ENCODE measurements around the gene TBC1D9. TPM values are rescaled to one million over a fixed set of nuclear protein-coding genes. Genes with fewer than 3 reads are reported as not detected.

TBC1D9 gene
- total and polyA plus RNA-seq, 5 donors from 2014 or later: 0.03 to 0.30 (median 0.20) TPM; not detected in 2

DNA sequence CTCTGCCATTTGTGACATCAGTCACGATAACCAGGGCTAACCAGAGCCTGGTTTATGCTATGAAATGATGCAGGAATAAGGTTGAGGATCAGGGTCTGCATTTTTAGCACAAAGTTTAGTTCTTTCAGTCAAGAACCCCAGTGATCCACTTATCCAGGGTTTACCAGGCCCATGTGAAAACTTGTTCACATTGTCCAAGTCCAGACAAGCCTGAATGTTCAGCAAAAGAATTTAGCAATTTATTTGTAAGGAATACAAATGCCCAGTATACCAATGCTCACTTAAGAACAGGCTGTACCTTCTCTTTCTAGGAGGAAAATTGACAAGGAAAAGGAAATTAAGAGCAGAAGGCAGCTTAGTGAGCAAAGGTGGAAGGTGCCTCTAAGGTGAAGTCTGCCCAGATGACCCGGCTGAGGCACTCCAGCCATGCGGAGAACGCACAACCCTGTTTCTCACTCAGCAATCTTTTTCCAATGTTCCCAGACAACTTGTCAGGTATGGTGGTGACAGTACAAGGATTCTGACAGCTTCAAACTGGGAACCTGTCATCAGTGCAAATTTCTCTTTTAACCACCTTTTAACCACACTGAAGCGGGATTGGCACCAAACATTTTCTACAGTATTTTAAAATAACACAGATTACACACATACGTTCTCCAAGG is 54.0 kb downstream of the TBC1D9 start:
- Mint-ChIP-seq H3K9me3 (no peaks in the 10 kb centered on the region), H3K27ac (no peak overlapping the region), H3K27me3 (no peaks in the 10 kb centered on the region), H3K4me1 (no peaks in the 10 kb centered on the region), H3K36me3 (no peaks in the 10 kb centered on the region), H3K4me3 (no peak overlapping the region)
- Histone ChIP-seq H3K4me1 (ENCODE audit: control insufficient read depth, insufficient read depth, low read length, poor library complexity, severe bottlenecking) (no peaks in the 10 kb centered on the region), H3K27me3 (ENCODE audit: control insufficient read depth, insufficient read depth, low read length) (no peaks in the 10 kb centered on the region), H3K27ac (ENCODE audit: insufficient read depth, low read length, poor library complexity, severe bottlenecking) (no peak overlapping the region), H3K4me3 (ENCODE audit: low read depth, low read length) (no peak overlapping the region), H3K36me3 (ENCODE audit: control insufficient read depth, insufficient read depth, low read length) (no peaks in the 10 kb centered on the region), H3K9me3 (ENCODE audit: control insufficient read depth in 2 of 2, low read length in 2 of 2) (no peaks in the 10 kb centered on the region)
- ATAC-seq (ENCODE audit: low read depth in 2 of 2) (no peak), DNase-seq (no peak)

DNA sequence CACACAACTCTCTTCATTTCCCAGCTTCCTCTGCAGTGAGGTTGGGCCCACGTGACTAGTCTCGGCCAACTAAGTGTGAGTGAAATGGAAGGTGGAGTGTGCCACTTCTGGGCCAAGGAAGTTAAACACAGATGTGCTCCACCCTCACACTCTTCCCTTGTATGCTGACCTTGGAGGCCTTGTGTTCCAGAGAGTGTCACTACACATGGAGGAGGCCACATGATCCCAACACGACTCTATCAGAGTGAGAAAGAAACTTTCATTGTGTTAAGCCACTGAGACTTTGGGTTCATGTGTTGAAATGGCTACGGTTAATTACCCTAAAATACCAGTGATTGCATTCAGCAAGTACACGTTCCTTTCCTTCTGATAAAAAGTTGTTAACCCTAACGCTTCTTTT is 55.1 kb downstream of the TBC1D9 start:
- no peaks in the 10 kb centered on the region for H3K9me3 Mint-ChIP-seq
- no peak overlapping the region for H3K4me3 Mint-ChIP-seq
- Histone ChIP-seq H3K9me3 (ENCODE audit: control insufficient read depth in 2 of 2, low read length in 2 of 2) (no peaks in the 10 kb centered on the region), H3K4me3 (ENCODE audit: low read depth, low read length) (no peak overlapping the region), H3K27me3 (ENCODE audit: control insufficient read depth, insufficient read depth, low read length) (no peaks in the 10 kb centered on the region), H3K36me3 (ENCODE audit: control insufficient read depth, insufficient read depth, low read length) (no peaks in the 10 kb centered on the region), H3K27ac (ENCODE audit: insufficient read depth, low read length, poor library complexity, severe bottlenecking) (no peak overlapping the region), H3K4me1 (ENCODE audit: control insufficient read depth, insufficient read depth, low read length, poor library complexity, severe bottlenecking) (no peaks in the 10 kb centered on the region)
- H3K4me1 Mint-ChIP-seq: no peaks in the 10 kb centered on the region
- H3K27ac Mint-ChIP-seq: no peak overlapping the region
- ATAC-seq (ENCODE audit: low read depth in 2 of 2) (no peak), DNase-seq (no peak)
- no peaks in the 10 kb centered on the region for H3K27me3 Mint-ChIP-seq
- H3K36me3 Mint-ChIP-seq: no peaks in the 10 kb centered on the region

DNA sequence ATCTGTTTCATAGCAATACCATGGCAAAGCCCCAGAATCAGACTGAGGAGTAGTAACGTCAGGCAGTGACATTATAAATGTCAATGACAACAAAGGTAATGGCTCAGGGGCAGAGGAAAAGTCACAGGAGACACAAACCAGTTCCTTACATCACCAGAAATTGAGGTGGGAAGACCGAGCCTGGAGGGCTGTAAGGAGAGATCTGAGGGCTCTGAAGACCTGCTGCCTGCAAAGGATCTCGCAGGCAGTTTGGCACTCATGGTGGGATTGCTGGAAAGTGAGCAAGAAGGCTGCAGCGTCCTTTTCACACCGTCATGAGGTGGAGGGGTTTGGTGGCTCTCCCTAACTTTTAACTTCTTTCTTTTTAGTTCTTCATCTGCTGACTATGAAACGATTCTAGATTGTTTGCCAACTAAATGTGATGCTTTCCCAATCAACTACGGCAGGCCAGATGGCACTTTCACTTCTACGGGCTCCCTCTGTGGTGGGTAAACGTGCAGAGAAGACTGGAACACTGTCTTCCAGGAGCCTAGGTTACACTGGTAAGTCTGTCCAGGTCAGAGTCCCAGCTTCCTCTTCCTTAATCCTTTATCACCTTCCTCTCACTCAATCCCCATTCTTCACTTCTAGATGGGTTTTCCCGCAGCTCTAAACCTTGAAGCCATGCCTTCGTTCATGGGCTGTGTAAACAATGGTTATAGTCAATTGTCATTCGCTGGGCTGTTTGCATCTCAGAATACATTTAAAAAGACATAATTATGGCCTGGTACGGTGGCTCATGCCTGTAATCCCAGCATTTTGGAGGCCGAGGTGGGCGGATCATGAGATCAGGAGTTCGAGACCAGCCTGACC is 58.2 kb downstream of the TBC1D9 start:
- ATAC-seq (ENCODE audit: low read depth in 2 of 2) (no peak), DNase-seq (no peak)
- H3K27ac Mint-ChIP-seq: no peak overlapping the region
- H3K36me3 Mint-ChIP-seq: no peaks in the 10 kb centered on the region
- Histone ChIP-seq H3K27ac (ENCODE audit: insufficient read depth, low read length, poor library complexity, severe bottlenecking) (no peak overlapping the region), H3K4me1 (ENCODE audit: control insufficient read depth, insufficient read depth, low read length, poor library complexity, severe bottlenecking) (no peaks in the 10 kb centered on the region), H3K9me3 (ENCODE audit: control insufficient read depth in 2 of 2, low read length in 2 of 2) (no peaks in the 10 kb centered on the region), H3K4me3 (ENCODE audit: low read depth, low read length) (no peak overlapping the region), H3K27me3 (ENCODE audit: control insufficient read depth, insufficient read depth, low read length) (no peaks in the 10 kb centered on the region), H3K36me3 (ENCODE audit: control insufficient read depth, insufficient read depth, low read length) (no peaks in the 10 kb centered on the region)
- no peak overlapping the region for H3K4me3 Mint-ChIP-seq
- H3K27me3 Mint-ChIP-seq: peaks cover 5% of the 10 kb centered on the region
- no peaks in the 10 kb centered on the region for H3K9me3 Mint-ChIP-seq
- no peaks in the 10 kb centered on the region for H3K4me1 Mint-ChIP-seq

DNA sequence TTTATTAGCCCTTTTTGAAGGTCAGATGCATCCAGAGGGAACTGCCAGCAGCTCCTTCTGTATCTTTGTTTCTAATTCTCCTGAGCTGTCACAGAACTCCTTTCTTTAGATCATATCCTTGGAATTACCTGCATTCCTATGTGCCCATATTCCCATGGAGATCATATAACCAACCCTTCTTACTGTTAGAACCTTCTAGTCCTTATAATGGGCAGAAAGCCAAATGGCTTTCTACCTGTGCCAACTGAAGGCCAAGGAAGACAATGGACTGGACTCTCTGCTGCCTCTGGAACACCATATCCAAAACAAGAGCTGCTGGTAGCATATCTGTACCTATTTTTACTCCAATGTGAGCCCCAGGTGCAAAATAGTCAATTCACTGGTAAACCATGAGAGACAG is 60.7 kb downstream of the TBC1D9 start:
- peaks cover 5% of the 10 kb centered on the region for H3K27me3 Mint-ChIP-seq
- Histone ChIP-seq H3K36me3 (ENCODE audit: control insufficient read depth, insufficient read depth, low read length) (no peaks in the 10 kb centered on the region), H3K27ac (ENCODE audit: insufficient read depth, low read length, poor library complexity, severe bottlenecking) (no peak overlapping the region), H3K27me3 (ENCODE audit: control insufficient read depth, insufficient read depth, low read length) (no peaks in the 10 kb centered on the region), H3K4me3 (ENCODE audit: low read depth, low read length) (no peak overlapping the region), H3K4me1 (ENCODE audit: control insufficient read depth, insufficient read depth, low read length, poor library complexity, severe bottlenecking) (no peaks in the 10 kb centered on the region), H3K9me3 (ENCODE audit: control insufficient read depth in 2 of 2, low read length in 2 of 2) (no peaks in the 10 kb centered on the region)
- no peak for ATAC-seq (ENCODE audit: low read depth in 2 of 2)
- H3K27ac Mint-ChIP-seq: peak overlapping the region in 1 of 3 donors; percentile 2
- no peaks in the 10 kb centered on the region for H3K4me1 Mint-ChIP-seq
- no peak for DNase-seq
- no peak overlapping the region for H3K4me3 Mint-ChIP-seq
- no peaks in the 10 kb centered on the region for H3K9me3 Mint-ChIP-seq
- no peaks in the 10 kb centered on the region for H3K36me3 Mint-ChIP-seq

DNA sequence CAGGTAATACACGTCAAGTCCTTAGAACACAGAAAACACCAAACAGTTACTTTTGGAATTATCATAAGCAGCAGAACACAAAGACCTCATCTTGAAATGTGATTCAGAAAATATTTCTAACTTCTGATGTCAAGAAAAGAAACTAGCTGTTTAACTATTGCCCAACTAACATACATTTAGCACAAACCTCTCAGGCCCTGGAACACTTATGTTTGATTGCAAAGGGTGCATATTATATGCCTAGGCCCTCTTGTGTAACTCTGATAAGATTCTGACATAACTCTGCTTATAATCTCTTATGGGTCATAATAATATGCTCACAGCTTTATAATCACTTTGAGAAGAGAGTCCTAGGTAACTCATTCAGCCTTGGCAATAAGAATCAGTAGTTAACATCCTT is 62.6 kb downstream of the TBC1D9 start:
- no peaks in the 10 kb centered on the region for H3K9me3 ChIP-seq (ENCODE audit: control insufficient read depth in 2 of 2, low read length in 2 of 2)
- Mint-ChIP-seq H3K27me3 (peaks cover 5% of the 10 kb centered on the region), H3K4me3 (no peak overlapping the region), H3K27ac (no peak overlapping the region), H3K9me3 (no peaks in the 10 kb centered on the region), H3K4me1 (no peaks in the 10 kb centered on the region), H3K36me3 (no peaks in the 10 kb centered on the region)
- DNase-seq: no peak
- H3K4me3 ChIP-seq (ENCODE audit: low read depth, low read length): no peak overlapping the region
- no peaks in the 10 kb centered on the region for H3K36me3 ChIP-seq (ENCODE audit: control insufficient read depth, insufficient read depth, low read length)
- no peak for ATAC-seq (ENCODE audit: low read depth in 2 of 2)
- no peaks in the 10 kb centered on the region for H3K4me1 ChIP-seq (ENCODE audit: control insufficient read depth, insufficient read depth, low read length, poor library complexity, severe bottlenecking)
- H3K27me3 ChIP-seq (ENCODE audit: control insufficient read depth, insufficient read depth, low read length): no peaks in the 10 kb centered on the region
- no peak overlapping the region for H3K27ac ChIP-seq (ENCODE audit: insufficient read depth, low read length, poor library complexity, severe bottlenecking)

DNA sequence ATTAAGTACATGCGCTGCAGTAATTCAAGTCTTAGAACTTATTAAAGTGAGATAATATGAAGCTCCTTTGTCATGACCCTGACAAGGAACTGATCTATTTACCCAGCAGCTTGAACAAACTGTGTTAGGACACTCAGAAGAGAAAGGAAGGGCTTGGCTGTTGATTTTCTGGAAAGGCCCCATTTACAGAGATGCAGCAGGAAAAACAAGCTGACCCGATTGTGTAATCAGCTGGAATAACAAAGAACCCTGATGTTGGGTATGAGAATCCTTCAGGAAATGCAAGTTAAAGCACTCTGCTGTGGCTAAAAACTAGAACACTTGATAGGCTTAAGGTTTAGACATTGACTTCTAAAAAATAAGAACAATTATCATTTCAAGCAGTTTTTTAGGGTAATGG is 64.8 kb downstream of the TBC1D9 start:
- Mint-ChIP-seq H3K36me3 (no peaks in the 10 kb centered on the region), H3K27me3 (peaks cover 5% of the 10 kb centered on the region), H3K27ac (no peak overlapping the region), H3K4me3 (no peak overlapping the region), H3K9me3 (no peaks in the 10 kb centered on the region), H3K4me1 (no peaks in the 10 kb centered on the region)
- Histone ChIP-seq H3K27me3 (ENCODE audit: control insufficient read depth, insufficient read depth, low read length) (no peaks in the 10 kb centered on the region), H3K4me1 (ENCODE audit: control insufficient read depth, insufficient read depth, low read length, poor library complexity, severe bottlenecking) (no peaks in the 10 kb centered on the region), H3K4me3 (ENCODE audit: low read depth, low read length) (no peak overlapping the region), H3K36me3 (ENCODE audit: control insufficient read depth, insufficient read depth, low read length) (no peaks in the 10 kb centered on the region), H3K9me3 (ENCODE audit: control insufficient read depth in 2 of 2, low read length in 2 of 2) (no peaks in the 10 kb centered on the region), H3K27ac (ENCODE audit: insufficient read depth, low read length, poor library complexity, severe bottlenecking) (no peak overlapping the region)
- DNase-seq (no peak), ATAC-seq (ENCODE audit: low read depth in 2 of 2) (no peak)

DNA sequence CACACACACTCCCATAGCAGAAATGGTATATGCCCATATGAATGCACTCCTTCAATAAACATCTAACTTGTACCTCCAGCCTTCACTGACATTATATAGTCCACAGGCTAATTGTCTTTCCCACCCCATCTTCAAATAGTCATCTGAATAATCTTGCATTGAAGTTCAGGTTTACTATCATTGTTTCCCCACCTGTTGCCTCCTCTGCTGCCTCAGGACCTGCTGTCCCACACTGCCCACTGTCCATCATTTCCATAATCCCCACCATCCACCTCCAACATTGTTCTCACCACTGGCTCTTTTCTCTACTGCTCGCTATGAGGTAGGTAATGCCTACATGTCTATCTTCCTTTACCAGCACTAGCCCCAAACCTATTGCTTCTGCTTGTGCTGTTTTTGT is 66.1 kb downstream of the TBC1D9 start:
- no peaks in the 10 kb centered on the region for H3K36me3 Mint-ChIP-seq
- H3K36me3 ChIP-seq (ENCODE audit: control insufficient read depth, insufficient read depth, low read length): no peaks in the 10 kb centered on the region
- H3K4me3 Mint-ChIP-seq: no peak overlapping the region
- H3K4me1 ChIP-seq (ENCODE audit: control insufficient read depth, insufficient read depth, low read length, poor library complexity, severe bottlenecking): no peaks in the 10 kb centered on the region
- DNase-seq (no peak), ATAC-seq (ENCODE audit: low read depth in 2 of 2) (no peak)
- no peaks in the 10 kb centered on the region for H3K27me3 ChIP-seq (ENCODE audit: control insufficient read depth, insufficient read depth, low read length)
- H3K4me3 ChIP-seq (ENCODE audit: low read depth, low read length): no peak overlapping the region
- H3K27me3 Mint-ChIP-seq: peaks cover 12% of the 10 kb centered on the region
- no peaks in the 10 kb centered on the region for H3K9me3 ChIP-seq (ENCODE audit: control insufficient read depth in 2 of 2, low read length in 2 of 2)
- H3K27ac ChIP-seq (ENCODE audit: insufficient read depth, low read length, poor library complexity, severe bottlenecking): no peak overlapping the region
- no peak overlapping the region for H3K27ac Mint-ChIP-seq
- H3K4me1 Mint-ChIP-seq: no peaks in the 10 kb centered on the region
- no peaks in the 10 kb centered on the region for H3K9me3 Mint-ChIP-seq

DNA sequence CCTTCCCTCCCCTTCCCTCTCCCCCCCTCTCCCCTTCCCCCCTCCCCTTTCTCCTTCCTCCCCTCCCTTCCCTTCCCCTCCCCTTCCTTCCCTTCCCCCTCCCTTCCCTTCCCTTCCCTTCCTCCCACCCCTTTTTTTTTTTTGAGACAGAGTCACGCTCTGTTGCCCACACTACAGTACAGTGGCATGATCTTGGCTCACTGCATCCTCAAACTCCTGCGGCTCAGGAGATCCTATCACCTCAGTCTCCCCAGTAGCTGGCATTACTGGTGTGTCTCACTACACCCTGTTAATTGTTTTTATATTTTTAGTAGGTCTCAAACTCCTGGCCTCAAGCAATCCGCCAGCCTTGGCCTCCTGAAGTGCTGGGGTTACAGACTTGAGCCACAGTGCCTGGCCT is 66.6 kb downstream of the TBC1D9 start:
- Histone ChIP-seq H3K4me1 (ENCODE audit: control insufficient read depth, insufficient read depth, low read length, poor library complexity, severe bottlenecking) (no peaks in the 10 kb centered on the region), H3K9me3 (ENCODE audit: control insufficient read depth in 2 of 2, low read length in 2 of 2) (no peaks in the 10 kb centered on the region), H3K4me3 (ENCODE audit: low read depth, low read length) (no peak overlapping the region), H3K36me3 (ENCODE audit: control insufficient read depth, insufficient read depth, low read length) (no peaks in the 10 kb centered on the region), H3K27me3 (ENCODE audit: control insufficient read depth, insufficient read depth, low read length) (no peaks in the 10 kb centered on the region), H3K27ac (ENCODE audit: insufficient read depth, low read length, poor library complexity, severe bottlenecking) (no peak overlapping the region)
- no peaks in the 10 kb centered on the region for H3K36me3 Mint-ChIP-seq
- H3K4me1 Mint-ChIP-seq: no peaks in the 10 kb centered on the region
- H3K27me3 Mint-ChIP-seq: peaks cover 13% of the 10 kb centered on the region
- no peaks in the 10 kb centered on the region for H3K9me3 Mint-ChIP-seq
- no peak for DNase-seq
- H3K27ac Mint-ChIP-seq: no peak overlapping the region
- H3K4me3 Mint-ChIP-seq: no peak overlapping the region
- no peak for ATAC-seq (ENCODE audit: low read depth in 2 of 2)

Measured in CD4-positive, CD25-positive, alpha-beta regulatory T cell (primary cell).